Measurements from ENCODE around the gene GZMA. TPM values are rescaled to one million over a fixed set of nuclear protein-coding genes. Genes with fewer than 3 reads are reported as not detected.

Gene GZMA
- total RNA-seq, 4 donors from 2014 or later, result not detected

GRCh38 chr5:55134053-55134722, 31.7 kb downstream of the GZMA start:
- Histone ChIP-seq H3K36me3 (no peaks in the 10 kb centered on the region), H3K9me3 (no peaks in the 10 kb centered on the region), H3K4me3 (no peak overlapping the region), H3K27me3 (no peaks in the 10 kb centered on the region), H3K27ac (no peak overlapping the region), H3K4me1 (no peaks in the 10 kb centered on the region)
- intact Hi-C loops (cut with DNase I; ENCODE audit: low total_unique reads), result no loop called here
- in situ Hi-C loops (cut with MboI; ENCODE audit: low sequenced_read_pairs in 4 of 4), result no loop called here
- ATAC-seq (no peak), DNase-seq (no peak)
- TF ChIP-seq CTCF (IDR thresholded peaks at IDR 0.05 in 4 of 5, conservative IDR thresholded peaks at IDR 0.05 in 1 of 5), result no peak
- TF ChIP-seq POLR2A (IDR thresholded peaks at IDR 0.05), result no peak

- in situ Hi-C loops (cut with MboI; ENCODE audit: low sequenced_read_pairs in 4 of 4), result no loop called here
Measured at GRCh38 chr5:55136521-55136920, 34.1 kb downstream of the GZMA start.

GRCh38 chr5:55140908-55141665, 38.6 kb downstream of the GZMA start:
- Histone ChIP-seq H3K4me1 (no peaks in the 10 kb centered on the region), H3K9me3 (no peaks in the 10 kb centered on the region), H3K36me3 (no peaks in the 10 kb centered on the region), H3K4me3 (no peak overlapping the region), H3K27ac (no peak overlapping the region), H3K27me3 (peaks cover 0 to 1% (median 0%) of the 10 kb centered on the region in 3 donors)
- no peak for ATAC-seq
- DNase-seq, result no peak
- intact Hi-C loops (cut with DNase I; ENCODE audit: low total_unique reads), result loop anchor here (10.0 kb wide), 1 partner anchor 236 kb away; no protein-coding TSS in a partner anchor
- in situ Hi-C loops (cut with MboI; ENCODE audit: low sequenced_read_pairs in 4 of 4), result loop anchor here in 2 of 4 donors (5.0 to 10.0 kb wide), 2 partner anchors 234 to 236 kb away; no protein-coding TSS in a partner anchor
- TF ChIP-seq POLR2A (IDR thresholded peaks at IDR 0.05) (no peak), CTCF (IDR thresholded peaks at IDR 0.05 in 4 of 5, conservative IDR thresholded peaks at IDR 0.05 in 1 of 5) (no peak)

More at GRCh38 chr5:55136521-55136920, 34.1 kb downstream of the GZMA start:
- H3K27me3 ChIP-seq, result no peaks in the 10 kb centered on the region
- ATAC-seq, result no peak
- intact Hi-C loops (cut with DNase I; ENCODE audit: low total_unique reads), result no loop called here
- H3K36me3 ChIP-seq, result no peaks in the 10 kb centered on the region
- no peaks in the 10 kb centered on the region for H3K4me1 ChIP-seq
- no peaks in the 10 kb centered on the region for H3K9me3 ChIP-seq
- no peak overlapping the region for H3K27ac ChIP-seq
- no peak for DNase-seq
- TF ChIP-seq CTCF (IDR thresholded peaks at IDR 0.05 in 4 of 5, conservative IDR thresholded peaks at IDR 0.05 in 1 of 5) (no peak), POLR2A (IDR thresholded peaks at IDR 0.05) (no peak)
- no peak overlapping the region for H3K4me3 ChIP-seq

GRCh38 chr5:55141945-55142690, 39.7 kb downstream of the GZMA start:
- DNase-seq (no peak), ATAC-seq (no peak)
- in situ Hi-C loops (cut with MboI; ENCODE audit: low sequenced_read_pairs in 4 of 4) (loop anchor here in 2 of 4 donors (5.0 to 10.0 kb wide), 2 partner anchors 235 to 237 kb away; no protein-coding TSS in a partner anchor), intact Hi-C loops (cut with DNase I; ENCODE audit: low total_unique reads) (loop anchor here (10.0 kb wide), 1 partner anchor 237 kb away; no protein-coding TSS in a partner anchor)
- H3K4me1 ChIP-seq, result peaks cover 0 to 4% of the 10 kb centered on the region in 2 donors
- H3K4me3 ChIP-seq, result no peak overlapping the region
- H3K27me3 ChIP-seq, result peaks cover 0 to 3% (median 0%) of the 10 kb centered on the region in 3 donors
- H3K27ac ChIP-seq, result no peak overlapping the region
- no peak for TF ChIP-seq POLR2A (IDR thresholded peaks at IDR 0.05)
- TF ChIP-seq CTCF (IDR thresholded peaks at IDR 0.05 in 4 of 5, conservative IDR thresholded peaks at IDR 0.05 in 1 of 5), result no peak
- no peaks in the 10 kb centered on the region for H3K9me3 ChIP-seq
- no peaks in the 10 kb centered on the region for H3K36me3 ChIP-seq
